A673 (cell line): ENCODE measurements around the gene INHBA.

Source experiments
- CTCF ChIP-seq: fragments of 300-800, 200-600 bp; sonication (generic); conservative IDR thresholded peaks from 2 replicates; pipeline ENCODE4 v1.5.1; 2017; ENCODE audit warnings: low read depth, mild to moderate bottlenecking, antibody characterized with exemption, low read length, moderate library complexity, mixed read lengths
- EZH2 ChIP-seq: fragments of 200-600 bp; sonication (generic); IDR thresholded peaks from 2 replicates; pipeline ENCODE4 v1.6.1; 2017; ENCODE audit warnings: borderline replicate concordance, low read depth, mild to moderate bottlenecking, mixed read lengths, antibody characterized with exemption, low read length; ENCODE audit not compliant: poor library complexity, severe bottlenecking

GRCh38 chr7:41661596-41661995 is 41.3 kb downstream of the INHBA start:
- no peak for TF ChIP-seq CTCF
- no peak for TF ChIP-seq EZH2
